HG02763 (cell line): ENCODE results near the gene CYP2W1.
"Not testable (repeated sequence)": the region's sequence is repeated elsewhere in the genome, so short reads cannot be mapped to it uniquely, and the experiment has no call there.

Experiments
- ATAC-seq: cut with Tn5 transposase; IDR thresholded peaks from one replicate; pipeline ENCODE4 v1.9.1; 2021; ENCODE audit warnings: mild to moderate bottlenecking, moderate library complexity; ENCODE audit not compliant: unreplicated experiment

The CYP2W1 gene

DNA sequence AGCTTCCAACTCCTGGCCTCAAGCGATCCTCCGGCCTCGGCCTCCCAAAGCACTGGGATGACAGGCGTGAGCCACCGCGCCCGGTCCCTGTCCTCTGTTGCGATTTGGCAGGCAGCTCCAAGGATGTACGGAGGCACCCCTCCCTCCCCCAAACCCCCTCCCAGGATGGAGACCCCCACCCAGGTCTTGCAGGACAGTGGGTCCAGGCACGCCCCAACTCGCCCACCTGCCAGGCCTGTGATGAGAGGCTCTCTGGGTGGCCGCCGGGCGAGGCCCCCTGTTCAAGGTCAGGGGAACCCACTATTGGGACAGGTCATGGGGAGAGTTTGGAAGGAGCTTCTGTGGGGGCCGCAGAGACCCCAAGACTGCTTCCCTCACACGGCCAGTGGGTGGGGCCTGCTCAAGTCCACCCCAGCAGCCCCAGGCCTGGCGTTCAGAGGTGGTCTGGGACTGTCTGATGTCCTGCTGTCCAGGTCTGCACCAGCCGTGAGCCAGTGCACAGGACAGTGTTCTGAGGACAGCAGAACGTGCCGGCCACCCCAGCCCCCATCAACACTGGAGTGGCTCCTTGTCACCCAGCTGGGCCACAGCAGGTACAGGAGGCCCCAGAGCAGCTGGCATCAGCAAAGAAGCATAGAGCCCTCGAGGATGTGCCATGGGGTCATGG, 31.0 kb upstream of the CYP2W1 start:
- no peak for ATAC-seq

DNA sequence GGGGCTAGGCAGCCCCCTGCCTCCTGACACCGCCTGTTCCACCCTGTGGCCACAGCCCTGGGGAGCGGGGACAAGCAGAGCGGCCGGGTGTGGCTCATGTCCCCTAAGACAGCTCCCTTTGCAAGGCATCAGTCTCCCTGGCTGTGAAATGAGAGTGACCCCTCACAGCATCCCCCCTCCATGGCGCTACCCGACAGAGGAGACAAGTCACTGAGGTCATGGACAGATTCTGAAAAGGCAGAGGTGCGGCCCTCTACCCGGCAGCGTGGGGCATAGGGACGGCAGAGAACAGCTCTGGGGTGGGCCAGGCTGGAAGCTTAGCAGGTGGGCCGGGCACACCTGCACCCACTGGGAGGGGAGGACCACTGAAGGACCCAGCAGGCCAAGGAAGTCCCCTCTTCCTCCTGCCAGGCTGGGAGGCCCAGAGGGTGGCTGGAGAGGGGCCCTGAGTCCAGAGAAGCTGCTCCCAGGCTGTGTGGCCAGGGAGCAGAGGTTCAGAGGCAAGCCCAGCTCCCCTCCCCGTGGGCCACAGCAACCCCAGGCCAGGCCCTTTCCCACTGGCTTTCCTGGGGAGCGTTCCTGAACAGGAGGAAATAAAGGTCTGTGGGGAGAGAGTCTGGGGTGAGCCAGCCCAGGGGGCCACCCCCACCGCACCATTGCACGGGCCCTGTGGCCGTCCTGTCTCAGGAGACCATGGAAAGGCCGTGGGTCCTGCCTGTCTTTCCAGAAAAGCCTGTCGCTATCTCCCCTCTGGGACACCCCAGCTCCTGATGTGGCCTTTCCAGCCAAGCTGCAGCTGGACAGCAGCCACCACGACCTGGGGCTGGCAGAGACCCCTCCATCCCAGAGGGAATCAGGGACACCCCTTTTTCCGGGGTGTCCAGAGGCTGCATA, 30.2 kb upstream of the CYP2W1 start:
- ATAC-seq = no peak

DNA sequence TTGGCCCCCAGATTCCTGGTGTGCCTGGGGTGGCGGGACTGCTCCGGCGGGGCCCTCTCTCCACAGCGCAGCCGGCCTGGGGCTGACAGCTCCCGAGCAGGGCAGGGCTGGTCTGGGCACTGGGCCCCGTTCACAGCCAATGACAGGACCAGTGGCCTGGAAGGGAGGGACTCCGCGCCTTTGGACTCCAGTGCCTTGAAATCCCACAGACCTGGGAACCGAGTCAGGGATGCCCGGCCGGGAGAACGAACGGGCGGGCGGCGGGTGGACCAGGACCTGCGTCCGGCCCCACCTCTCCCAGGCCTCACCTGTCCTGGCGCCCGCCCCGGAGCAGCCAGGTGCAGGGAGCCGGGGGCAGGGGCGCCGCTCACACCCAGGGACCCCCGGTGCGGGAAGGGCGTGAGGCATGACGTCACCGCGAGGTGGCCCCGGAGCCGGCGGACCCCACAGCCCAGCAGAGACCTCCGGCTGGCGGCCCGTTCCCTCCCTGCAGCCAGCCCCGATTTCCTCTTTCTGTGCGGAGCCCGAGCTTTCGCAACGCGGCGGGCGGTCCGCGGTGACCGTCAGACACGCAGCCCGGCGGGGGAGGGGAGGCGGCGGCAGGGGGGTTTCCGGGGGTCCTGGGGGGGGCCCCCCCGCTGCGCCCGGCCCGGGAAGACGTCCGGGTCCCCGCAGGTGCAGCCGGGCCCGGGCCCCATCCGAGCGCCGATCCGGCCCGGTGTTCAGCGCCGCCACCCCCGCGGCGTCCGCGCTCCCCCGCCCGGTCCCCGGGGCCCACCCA, 29.2 kb upstream of the CYP2W1 start:
- no peak for ATAC-seq

DNA sequence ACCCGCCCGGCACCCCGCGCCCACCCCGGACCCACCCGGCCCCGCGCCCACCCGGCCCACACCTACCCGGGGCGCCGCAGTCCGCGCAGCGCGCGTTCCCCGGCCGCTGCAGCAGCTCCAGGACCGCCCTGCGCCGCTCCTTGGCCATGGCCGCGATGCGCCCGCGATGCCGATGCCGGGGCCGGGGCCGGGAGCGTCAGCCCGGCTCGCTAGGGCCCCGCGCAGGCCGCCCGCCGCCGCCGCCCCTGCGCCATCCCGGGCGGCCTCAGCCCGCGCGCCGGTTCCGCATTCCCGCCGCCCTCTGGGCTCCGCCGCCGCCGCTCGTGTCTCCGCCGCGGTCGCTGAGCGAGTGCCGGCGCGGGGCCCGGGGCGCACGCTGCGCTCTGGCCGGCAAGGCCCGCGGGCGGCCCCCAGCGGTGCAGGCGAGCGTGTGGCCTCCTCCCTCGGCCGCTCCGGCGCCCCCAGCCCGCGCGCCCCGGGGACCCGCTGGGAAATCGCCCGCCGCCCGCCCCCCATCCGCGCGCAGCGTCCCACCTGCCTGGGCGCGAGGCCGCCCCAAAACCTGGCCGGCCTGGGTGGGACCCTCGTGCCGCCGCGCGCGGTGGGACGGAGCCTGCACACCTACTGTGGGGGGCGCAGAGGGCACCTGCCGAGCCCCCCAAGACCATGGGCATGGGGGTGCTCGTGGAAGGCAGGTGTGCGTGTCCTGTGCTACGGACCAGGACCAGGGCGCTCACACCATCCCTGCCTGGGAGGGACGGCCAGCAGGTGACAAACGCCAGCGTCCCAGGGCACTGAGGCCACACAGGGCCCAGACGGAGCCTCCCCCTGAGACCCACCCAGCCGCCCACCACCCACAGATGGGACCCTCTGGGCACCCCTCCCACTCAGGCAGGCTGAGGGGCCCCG, 28.4 kb upstream of the CYP2W1 start, which contains the start of gene ADAP1:
TSS of gene ADAP1 (minus strand) at position 351 of the 909 bp plus-strand sequence. CDS start at position 148, 203 bp downstream.
- ATAC-seq = no peak

DNA sequence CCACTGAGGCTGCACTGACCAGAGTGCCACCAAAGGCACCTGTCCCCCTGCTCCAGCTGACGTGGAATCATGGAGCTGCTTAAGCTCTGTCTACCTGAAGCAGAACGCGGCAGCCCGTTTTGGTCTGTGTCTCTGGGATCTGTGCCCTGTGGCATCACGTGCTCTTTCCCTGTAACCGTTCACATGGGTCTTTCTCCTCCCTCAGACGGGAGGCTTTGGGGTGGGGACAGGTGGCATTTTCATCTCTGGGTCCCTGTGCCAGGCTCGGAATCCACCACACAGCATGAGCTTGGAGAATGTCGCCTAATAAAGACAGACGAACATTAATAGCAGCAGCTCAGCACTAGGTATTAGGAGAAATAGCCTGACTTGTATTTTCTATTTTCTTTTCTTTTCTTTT, 26.9 kb upstream of the CYP2W1 start:
- ATAC-seq = no peak

DNA sequence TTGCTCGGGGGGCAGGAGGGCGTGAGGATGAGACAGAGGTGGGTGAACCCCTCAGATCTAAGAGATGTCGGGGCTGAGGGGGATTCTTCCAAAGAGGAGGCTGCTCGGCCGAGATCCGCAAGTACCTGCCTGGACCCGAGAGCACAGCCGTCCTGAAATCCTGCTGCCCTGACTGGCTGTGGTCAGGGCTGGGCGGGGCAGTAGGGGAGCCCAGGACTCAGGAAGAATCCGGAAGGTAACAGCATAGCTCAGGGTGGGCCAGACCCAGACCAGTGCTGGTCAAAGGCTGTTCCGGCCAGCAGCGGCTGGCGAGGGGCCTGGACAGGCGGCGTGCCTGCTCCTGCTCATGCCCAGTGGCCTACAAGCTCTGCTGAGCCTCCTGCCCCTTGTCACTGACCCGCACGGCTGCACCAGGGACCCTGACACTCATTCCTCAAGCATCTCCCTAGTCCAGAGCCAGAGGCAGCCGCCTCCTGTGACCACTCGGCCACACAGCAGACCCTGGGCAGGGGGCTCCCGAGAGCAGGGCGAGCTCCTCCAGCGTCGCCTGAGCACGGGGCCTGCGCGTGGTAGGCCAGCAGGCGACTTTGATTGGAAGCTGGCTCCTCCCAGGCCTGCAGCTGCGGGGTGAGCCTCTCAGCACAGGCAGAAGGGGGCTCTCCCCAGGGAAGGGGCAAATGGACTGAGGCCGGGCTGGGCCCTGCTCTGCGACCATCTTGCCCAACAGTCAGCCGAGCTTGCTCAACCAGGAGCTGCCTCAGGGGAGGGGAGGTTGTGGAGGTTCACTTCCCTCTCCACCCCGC, 25.4 kb upstream of the CYP2W1 start:
- no peak for ATAC-seq

DNA sequence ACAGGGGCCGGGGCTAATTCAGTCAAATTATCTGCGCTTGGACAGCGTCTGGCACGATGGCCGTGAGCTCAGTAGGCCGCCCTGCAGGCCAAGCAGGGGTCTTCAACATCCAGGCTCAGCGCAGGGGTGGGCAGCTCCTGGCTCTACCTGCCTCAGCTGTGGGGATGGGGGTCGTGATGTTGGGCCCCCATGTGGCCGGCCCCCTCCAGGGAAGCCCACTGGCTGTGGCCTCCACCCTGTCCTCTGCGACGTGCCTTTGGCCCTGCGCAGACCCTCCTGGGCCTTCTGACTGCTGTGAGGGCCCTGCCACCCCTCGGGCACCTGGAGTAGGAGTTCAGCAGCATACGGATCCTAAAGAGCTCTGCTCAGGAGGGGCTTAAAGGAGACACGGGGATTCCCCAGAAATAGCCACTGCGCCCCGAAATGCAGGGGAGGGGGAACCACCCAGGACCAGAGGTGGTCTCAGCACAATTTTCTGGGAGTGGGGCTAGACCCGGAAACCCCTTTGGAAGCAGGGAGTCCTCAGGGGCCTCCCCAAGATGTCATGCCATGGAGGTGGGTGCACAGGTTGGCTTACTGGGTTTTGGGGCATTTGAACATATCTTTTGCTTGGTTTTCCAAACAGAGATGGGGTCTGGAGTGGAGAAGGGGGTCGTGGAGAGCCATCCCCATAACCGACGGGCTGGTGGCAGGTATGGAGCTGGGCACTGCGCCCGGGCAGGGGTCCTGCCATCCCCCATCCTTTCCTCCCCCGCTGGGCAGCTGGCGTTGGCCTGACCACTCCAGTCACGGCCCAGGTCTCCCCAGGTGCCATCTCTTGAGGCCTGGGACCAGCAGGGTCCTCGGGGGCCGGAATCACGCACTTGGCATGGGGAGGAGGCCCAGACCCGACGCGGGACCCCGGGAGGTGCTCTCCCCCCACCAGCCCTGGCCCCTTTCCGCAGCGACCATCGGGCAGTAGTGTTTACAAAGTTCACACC, 24.5 kb upstream of the CYP2W1 start:
- ATAC-seq = no peak

DNA sequence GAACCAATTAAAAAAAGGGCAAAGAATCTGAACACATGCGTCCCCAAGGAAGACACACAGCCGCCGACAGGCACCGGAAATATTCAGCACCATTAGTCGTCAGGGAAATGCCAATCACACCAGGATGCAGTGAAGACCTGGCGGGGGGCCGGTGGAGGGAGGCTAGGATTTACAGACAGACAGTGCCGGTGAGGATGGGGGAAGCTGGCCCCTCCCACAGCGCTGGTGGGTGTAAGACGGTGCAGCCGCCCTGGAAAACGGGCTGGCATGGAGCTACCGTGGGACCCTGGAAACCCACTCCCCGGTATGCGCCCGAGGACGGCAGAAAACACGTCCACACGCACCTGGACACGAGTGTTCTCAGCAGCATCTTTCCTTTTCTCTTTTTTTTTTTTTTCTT, 23.7 kb upstream of the CYP2W1 start:
- ATAC-seq = no peak

DNA sequence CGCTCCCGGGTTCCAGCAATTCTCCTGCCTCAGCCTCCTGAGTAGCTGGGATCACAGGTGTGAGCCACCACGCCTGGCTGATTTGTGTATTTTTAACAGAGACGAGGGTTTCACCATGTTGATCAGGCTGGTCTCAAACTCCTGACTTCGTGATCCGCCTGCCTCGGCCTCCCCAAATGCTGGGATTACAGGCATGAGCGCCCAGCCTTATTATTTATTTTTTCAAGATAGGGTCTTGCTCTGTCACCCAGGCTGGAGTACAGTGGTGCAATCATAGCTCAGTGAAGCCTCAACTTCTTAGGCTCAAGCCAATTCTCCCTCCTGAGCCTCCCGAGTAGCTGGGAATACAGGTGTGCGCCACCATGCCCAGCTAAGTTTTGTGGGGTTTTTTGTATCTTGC, 23.2 kb upstream of the CYP2W1 start:
- not testable (repeated sequence) for ATAC-seq

DNA sequence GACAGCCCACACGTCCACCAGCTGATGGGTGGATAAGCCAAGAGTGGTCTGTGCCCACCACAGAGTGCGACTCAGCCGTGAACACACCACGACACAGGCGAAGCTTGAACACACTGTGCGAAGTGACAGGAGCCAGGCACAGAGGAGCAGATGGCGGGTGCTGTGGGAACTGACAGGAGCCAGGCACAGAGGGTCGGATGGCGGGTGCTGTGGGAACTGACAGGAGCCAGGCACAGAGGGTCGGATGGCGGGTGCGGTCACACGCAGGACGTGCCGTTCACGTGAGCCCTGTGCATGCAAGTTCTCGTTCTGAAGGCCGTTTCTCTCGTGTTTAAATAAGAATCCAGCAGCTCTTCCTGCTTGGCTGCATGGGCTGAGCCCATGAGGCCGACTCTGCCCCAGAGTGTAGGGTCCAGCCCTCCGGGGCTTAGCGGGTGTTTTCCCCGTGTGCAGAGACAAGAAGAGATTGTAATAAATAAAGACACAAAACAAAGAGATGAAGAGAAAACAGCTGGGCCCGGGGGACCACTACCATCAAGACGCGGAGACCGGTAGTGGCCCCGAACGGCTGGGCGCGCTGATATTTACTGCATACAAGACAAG, 22.6 kb upstream of the CYP2W1 start:
- no peak for ATAC-seq

DNA sequence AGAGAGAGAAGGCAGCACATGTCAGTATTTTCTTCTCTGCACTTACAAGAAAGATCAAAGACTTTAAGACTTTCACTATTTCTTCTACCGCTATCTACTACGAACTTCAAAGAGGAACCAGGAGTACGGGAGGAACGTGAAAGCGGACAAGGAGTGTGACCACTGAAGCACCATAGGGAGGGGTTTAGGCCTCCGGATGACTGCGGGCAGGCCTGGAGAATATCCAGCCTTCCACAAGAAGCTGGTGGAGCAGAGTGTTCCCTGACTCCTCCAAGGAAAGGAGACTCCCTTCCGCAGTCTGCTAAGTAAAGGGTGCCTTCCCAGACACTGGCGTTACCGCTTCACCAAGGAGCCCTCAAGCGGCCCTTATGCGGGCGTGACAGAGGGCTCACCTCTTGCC, 22.0 kb upstream of the CYP2W1 start:
- ATAC-seq = not testable (repeated sequence)

DNA sequence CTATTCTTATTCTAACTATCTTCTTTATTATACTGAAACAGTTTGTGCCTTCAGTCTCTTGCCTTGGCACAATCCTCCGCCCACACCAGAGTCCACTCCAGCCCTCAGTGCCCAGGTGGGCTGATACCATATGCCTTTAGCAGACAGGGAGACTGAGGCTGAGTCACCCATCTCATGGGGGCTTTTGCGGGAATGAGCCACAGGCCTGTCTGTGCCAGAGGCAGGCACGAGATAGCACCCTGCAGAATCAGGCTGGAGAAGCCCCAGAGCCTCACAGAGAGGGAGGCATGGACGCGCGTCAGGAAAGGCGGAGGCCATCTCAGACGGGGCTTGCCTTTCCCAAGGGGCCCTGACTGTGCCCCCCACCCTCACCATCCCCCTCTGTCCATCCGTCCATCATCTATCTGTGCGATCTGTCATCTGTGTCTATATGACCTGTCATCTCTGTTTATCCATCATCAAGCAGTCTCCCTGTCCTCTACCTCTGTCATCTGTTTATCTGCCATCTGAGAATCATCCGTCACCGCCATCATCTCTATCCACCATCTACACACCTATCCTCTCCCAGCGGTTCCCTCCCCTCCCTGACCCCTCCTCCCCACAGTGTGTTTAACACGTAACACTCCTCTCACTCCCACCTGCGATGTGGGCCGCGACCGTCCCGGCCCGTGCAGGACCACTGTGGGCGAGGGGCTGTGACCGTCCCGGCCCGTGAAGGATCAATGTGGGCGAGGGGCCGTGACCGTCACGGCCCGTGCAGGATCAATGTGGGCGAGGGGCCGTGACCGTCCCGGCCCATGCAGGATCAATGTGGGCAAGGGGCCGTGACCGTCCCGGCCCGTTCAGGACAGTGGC, 21.2 kb upstream of the CYP2W1 start:
- ATAC-seq = no peak

DNA sequence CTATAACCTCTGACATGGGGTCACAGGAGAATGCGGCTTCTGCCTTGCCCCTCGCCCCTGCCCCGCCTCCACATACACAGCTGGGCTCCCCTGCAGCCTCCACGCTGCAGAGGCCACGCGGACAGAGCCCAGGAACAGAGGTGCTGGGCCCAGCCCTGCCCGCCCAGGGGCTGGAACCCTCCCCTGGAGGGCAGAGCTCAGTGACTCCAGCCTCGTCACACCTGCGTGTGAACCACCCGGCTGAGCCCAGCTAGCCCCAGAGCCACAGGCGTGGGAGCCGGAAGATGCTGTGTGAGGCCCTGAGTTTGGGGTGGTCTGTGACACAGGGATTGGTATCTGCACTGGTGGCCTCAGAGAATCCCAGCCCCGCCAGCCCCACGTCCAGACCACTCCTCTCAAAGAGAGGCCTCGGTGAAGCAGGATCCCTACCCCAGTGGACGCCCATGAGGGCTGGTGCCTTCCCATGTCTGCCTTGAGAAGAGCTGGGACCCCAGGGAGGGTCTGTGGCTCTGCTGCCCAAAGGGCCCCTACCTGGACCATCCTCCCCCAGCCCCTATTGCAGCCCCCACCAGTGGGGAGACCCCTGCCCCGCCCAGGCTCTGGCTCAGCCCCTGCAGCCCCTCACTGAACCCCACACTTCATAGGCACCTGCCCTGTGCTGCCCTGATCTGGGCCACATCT, 20.4 kb upstream of the CYP2W1 start:
- ATAC-seq = no peak

DNA sequence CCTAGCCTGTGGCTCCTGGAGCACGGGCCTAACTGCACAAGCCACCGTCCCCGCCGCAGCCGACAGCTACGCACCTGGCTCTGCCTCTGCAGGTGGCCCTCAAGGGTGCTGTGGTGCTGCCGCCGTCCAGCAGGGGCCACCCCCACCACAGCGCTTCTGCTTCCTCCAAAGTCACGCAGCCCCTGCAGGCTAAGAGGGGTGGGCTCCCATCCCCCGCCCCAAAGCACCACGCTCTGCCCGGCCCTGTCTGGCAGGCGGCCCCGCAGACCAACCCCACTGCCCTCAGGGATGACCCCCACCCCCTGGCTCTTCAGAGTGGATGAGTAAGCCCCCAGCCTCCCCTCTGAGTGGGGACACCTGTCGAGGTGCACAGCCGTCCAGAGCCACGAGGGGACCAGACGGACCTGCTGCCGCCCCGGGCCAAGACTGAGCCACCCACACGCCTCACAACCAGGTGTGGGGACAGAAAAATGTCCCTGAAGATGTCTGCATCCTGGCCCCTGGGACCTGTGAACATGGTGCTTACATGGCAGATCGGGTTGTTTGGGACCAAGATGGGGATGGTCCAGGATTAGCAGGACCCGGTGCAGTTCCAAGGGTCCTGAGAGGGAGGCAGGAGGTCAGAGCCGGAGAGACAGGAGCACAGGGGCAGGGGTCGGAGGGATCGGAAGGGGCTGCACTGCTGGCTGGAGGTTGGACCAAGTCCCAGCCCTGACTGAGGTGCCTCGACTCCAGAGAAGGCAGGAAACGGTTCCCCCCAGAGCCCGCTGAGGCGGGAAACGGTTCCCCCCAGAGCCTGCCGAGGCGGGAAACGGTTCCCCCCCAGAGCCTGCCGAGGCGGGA, 19.5 kb upstream of the CYP2W1 start:
- no peak for ATAC-seq

DNA sequence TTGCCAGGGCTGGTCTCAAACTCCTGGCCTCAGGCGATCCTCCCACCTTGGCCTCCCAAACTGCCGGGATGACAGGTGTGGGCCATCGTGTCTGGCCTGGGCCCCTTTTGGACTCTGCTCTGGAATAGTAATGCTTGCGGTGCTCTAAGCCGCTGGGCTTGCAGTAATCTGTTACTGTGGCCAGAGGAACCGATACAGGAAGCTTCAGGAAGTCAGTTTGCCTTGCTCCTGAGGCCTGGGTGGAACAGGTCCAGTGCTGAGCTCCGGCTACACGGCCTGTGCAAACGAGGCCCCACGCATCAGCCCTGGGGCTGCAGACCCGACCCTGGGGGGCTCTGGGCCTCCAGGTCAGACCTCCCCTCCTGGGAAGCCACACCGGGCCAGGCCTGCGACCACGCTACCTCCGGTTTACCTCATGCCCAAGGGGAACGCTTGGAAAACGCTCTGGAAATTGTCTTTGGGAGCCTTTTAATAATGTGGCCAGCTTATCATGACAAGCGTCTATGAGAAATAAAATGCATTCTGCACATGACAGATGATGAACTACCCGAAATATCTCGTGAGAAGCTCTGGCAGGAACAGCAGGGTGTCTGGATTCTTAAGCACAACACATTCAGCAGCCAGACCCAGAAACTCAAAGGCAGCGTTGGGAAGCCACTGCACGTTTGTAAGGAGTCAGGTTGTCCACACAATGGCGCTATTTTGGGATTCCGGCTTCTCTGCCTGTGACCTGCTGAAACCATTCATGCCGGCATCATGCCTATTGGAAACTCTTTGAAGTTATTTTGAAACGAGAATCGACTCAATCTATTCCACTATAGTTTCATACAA, 18.4 kb upstream of the CYP2W1 start:
- ATAC-seq = no peak
